Measurements from ENCODE around the gene WNK2.

Gene WNK2

DNA sequence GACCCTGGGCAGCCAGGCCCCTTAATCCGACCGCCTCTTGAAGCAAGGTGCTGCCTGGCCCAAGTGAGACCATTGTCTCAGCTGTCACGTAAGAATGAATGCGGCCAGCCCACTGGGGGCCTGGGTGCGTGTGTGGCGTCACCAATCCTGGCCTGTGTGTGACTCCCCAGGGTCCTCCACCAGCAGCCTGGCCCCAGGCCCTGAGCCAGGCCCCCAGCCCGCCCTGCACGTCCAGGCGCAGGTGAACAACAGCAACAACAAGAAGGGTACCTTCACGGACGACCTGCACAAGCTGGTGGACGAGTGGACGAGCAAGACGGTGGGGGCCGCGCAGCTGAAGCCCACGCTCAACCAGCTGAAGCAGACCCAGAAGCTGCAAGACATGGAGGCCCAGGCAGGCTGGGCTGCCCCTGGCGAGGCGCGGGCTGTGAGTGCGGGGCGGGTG is 124.2 kb downstream of the WNK2 start:
- DNase-seq (ENCODE audit: low read depth), result no peak
- TF ChIP-seq, protein P1, sequence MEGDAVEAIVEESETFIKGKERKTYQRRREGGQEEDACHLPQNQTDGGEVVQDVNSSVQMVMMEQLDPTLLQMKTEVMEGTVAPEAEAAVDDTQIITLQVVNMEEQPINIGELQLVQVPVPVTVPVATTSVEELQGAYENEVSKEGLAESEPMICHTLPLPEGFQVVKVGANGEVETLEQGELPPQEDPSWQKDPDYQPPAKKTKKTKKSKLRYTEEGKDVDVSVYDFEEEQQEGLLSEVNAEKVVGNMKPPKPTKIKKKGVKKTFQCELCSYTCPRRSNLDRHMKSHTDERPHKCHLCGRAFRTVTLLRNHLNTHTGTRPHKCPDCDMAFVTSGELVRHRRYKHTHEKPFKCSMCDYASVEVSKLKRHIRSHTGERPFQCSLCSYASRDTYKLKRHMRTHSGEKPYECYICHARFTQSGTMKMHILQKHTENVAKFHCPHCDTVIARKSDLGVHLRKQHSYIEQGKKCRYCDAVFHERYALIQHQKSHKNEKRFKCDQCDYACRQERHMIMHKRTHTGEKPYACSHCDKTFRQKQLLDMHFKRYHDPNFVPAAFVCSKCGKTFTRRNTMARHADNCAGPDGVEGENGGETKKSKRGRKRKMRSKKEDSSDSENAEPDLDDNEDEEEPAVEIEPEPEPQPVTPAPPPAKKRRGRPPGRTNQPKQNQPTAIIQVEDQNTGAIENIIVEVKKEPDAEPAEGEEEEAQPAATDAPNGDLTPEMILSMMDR (conservative IDR thresholded peaks at IDR 0.05; ENCODE audit: control insufficient read depth, insufficient read depth, low read depth, low read length), result no peak

DNA sequence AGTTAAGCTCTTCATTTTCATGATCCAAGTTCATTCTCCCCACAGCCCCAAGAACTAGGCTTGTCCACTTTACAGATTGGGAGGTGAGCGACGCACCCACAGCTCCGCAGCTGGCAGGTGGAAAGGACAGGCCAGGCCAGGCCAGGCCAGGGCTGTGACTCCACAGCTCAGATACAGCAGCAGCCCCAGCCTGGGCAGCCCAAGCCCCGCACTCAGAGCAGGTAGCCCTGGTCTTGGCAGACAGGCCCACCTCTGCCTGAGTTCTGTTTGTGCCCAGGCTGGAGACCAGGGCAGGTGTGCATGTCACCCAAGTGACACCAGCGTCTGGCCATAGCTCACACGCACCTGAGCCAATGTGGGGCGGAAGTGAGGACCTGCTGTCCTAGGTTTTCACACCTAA is 124.7 kb downstream of the WNK2 start:
- DNase-seq (ENCODE audit: low read depth), result no peak
- H3K4me3 ChIP-seq (ENCODE audit: control insufficient read depth, low read depth, low read length), result no peak overlapping the region
- TF ChIP-seq, protein P1 (conservative IDR thresholded peaks at IDR 0.05; ENCODE audit: control insufficient read depth, insufficient read depth, low read depth, low read length), result no peak

More for the DNA sequence above, 124.2 kb downstream of the WNK2 start:
- H3K4me3 ChIP-seq (ENCODE audit: control insufficient read depth, low read depth, low read length), result no peak overlapping the region

DNA sequence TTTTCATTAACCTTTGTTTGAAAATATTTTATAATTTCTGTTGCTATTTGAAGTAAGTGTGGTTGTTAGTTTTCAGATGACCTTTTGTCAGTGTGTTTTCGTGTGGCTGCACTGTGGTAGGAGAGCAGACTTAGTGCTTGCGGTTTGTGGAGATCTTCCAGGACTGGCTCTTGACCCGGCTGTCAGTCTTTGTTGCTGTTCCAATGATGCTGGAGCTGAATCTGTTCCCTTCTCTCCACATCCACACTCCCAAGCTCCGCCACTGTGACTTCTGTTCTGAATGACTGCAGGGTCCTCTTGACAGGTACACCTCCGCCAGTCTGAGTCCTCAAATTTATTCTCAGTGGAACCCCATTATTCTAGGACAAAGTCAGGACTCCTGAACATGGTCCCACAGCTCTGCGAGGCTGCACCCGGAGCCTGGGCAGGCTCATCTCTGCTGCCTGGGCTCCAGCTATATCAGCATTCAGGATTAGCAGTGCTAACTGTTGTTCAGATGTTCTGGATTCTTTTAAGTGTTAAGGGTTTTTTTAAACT is 126.0 kb downstream of the WNK2 start:
- TF ChIP-seq, protein P1 (conservative IDR thresholded peaks at IDR 0.05; ENCODE audit: control insufficient read depth, insufficient read depth, low read depth, low read length), result no peak
- H3K4me3 ChIP-seq (ENCODE audit: control insufficient read depth, low read depth, low read length), result no peak overlapping the region
- DNase-seq (ENCODE audit: low read depth), result no peak

DNA sequence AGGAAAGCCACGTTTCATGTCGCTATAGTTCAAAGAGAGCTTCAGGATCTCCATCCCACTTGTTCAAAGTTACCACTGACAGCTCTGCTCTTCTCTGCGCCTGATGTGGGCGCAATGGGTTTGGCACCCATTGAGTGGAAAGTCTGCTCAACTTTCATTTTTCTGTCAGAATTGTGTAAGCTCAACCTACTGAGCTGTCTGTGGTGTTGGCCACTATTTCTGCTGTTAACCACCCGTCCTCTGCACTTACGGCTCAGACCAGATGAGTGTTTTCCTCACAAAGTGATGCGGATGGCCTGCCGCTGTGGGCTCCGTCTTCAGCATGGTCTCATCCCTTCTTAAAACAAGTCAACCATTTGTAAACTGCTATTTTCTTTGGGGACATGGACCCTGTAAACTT is 131.2 kb downstream of the WNK2 start:
- no peak for DNase-seq (ENCODE audit: low read depth)
- no peak overlapping the region for H3K4me3 ChIP-seq (ENCODE audit: control insufficient read depth, low read depth, low read length)
- TF ChIP-seq, protein P1 (conservative IDR thresholded peaks at IDR 0.05; ENCODE audit: control insufficient read depth, insufficient read depth, low read depth, low read length), result no peak

DNA sequence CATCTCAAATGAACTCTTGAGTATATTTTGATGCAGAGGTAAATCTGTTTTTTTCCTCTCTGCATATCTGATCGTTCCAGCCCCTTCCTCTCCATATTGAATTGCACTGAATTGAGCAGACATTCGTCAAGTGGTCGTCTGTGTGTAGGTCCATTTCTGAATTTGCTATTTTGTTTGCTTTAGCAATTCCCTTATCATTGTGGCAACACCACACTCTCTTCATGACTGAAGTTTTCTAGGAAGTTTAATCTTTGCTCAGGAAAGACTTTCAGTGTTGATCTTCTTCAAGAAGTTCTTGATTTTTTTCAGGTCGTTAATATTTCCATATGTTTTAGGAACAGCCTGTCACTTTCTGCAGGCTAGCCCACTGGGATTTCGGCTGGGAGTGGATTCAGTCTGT is 132.0 kb downstream of the WNK2 start:
- TF ChIP-seq, protein P1 (conservative IDR thresholded peaks at IDR 0.05; ENCODE audit: control insufficient read depth, insufficient read depth, low read depth, low read length), result no peak
- H3K4me3 ChIP-seq (ENCODE audit: control insufficient read depth, low read depth, low read length), result no peak overlapping the region
- no peak for DNase-seq (ENCODE audit: low read depth)

DNA sequence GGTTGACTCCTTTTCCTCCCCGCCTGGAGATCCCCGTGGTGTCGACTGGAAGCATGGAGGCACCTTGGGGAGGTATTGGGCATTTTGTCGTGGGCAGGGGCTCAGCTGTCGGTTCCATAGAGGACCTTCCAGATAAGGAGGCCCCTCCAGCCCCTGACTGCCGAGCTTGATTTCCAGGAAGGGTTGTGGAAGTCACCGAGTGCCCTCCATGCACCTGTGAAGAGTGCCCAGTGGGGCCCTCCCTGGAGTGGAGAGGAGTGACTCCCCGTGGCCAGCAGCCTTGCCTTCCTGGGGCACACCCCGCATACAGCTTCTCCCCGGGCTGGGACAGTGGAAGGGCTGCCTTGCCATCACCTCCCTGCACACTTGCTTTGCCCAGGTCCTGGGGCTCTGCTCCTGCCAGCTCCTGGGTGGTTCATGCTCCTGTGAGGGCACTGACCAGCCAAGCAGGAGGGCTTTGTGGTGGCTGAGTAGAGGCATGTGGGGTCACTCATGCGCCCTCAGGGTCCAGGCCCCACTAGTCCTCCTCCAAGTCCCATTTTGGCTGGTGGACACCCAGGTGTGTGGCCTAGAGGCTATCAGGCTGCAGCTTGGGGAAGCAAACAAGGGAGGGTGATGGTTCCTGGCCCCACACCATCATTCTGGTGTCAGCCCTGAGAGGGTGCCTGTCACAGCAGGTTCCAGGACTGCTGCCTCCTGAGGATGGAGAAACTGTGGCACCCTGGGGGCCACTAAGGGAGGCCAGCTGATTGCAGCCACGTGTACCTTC is 133.0 kb downstream of the WNK2 start:
- TF ChIP-seq, protein P1 (conservative IDR thresholded peaks at IDR 0.05; ENCODE audit: control insufficient read depth, insufficient read depth, low read depth, low read length), result no peak

More for the DNA sequence above, 133.0 kb downstream of the WNK2 start:
- no peak for DNase-seq (ENCODE audit: low read depth)
- no peak overlapping the region for H3K4me3 ChIP-seq (ENCODE audit: control insufficient read depth, low read depth, low read length)
